SJSA1 (cell line): ENCODE measurements around the gene VGLL2. TPM values are rescaled to one million over a fixed set of nuclear protein-coding genes. Genes with fewer than 3 reads are reported as not detected.

Experiments
- DNase-seq, 2 experiments: peaks; one replicate each; pipeline ENCODE4 v3.0.0-alpha.2; 2015 to 2020; ENCODE audit warnings: low spot score in 2 of 2, low read depth in 1 of 2
- H3K27ac ChIP-seq: fragments of 250-450 bp; sonication (Bioruptor Pico); 2 replicates; pipeline ENCODE4 v1.5.1; 2020; ENCODE audit warnings: mild to moderate bottlenecking, moderate library complexity
- H3K27me3 ChIP-seq: fragments of 250-450 bp; sonication (Bioruptor Pico); replicated peaks from 2 replicates; pipeline ENCODE4 v1.5.1; 2020; ENCODE audit warnings: mild to moderate bottlenecking, moderate library complexity
- H3K36me3 ChIP-seq: fragments of 250-450 bp; sonication (Bioruptor Pico); 2 replicates; pipeline ENCODE4 v1.5.1; 2020; ENCODE audit warnings: mild to moderate bottlenecking
- H3K4me1 ChIP-seq: fragments of 250-450 bp; sonication (Bioruptor Pico); replicated peaks from 2 replicates; pipeline ENCODE4 v1.6.1; 2021; ENCODE audit warnings: mild to moderate bottlenecking
- H3K4me3 ChIP-seq: fragments of 250-450 bp; sonication (Bioruptor Pico); 2 replicates; pipeline ENCODE4 v1.5.1; 2020; ENCODE audit warnings: mild to moderate bottlenecking
- H3K9me3 ChIP-seq: fragments of 250-450 bp; sonication (Bioruptor Pico); replicated peaks from 2 replicates; pipeline ENCODE4 v1.5.1; 2020; ENCODE audit warnings: mild to moderate bottlenecking
- total RNA-seq: library from RNA; depleted of rRNA; stranded (reverse); fragments of >200 nt; shearing (Covaris generic); gene quantifications from 2 replicates; pipeline ENCODE4 v1.2.3, GENCODE V29; 2014

Gene VGLL2
- total RNA-seq, 1 experiment from 2014 or later: 0.05 TPM

GRCh38 chr6:117263353-117263927 lies 1.9 kb upstream of the VGLL2 start:
- no peak overlapping the region for H3K27ac ChIP-seq
- no peaks in the 10 kb centered on the region for H3K9me3 ChIP-seq
- H3K27me3 ChIP-seq: peaks cover 44% of the 10 kb centered on the region
- H3K36me3 ChIP-seq: no peaks in the 10 kb centered on the region
- no peak for DNase-seq
- H3K4me3 ChIP-seq: no peak overlapping the region
- H3K4me1 ChIP-seq: peaks cover 6% of the 10 kb centered on the region

- peak overlapping the region; percentile 40 for H3K4me3 ChIP-seq
- H3K27me3 ChIP-seq: peaks cover 44% of the 10 kb centered on the region
Measured at GRCh38 chr6:117264369-117264691, 1.0 kb upstream of the VGLL2 start.

GRCh38 chr6:117264692-117265409 lies 507 bp upstream of the VGLL2 start:
- Histone ChIP-seq H3K4me3 (peak overlapping the region; percentile 40), H3K27ac (no peak overlapping the region), H3K27me3 (peaks cover 44% of the 10 kb centered on the region), H3K9me3 (no peaks in the 10 kb centered on the region), H3K4me1 (peaks cover 6% of the 10 kb centered on the region), H3K36me3 (no peaks in the 10 kb centered on the region)
- peak in 1 of 2 experiments; percentile 66 for DNase-seq

More at GRCh38 chr6:117264369-117264691, 1.0 kb upstream of the VGLL2 start:
- no peak overlapping the region for H3K27ac ChIP-seq
- H3K36me3 ChIP-seq: no peaks in the 10 kb centered on the region
- H3K4me1 ChIP-seq: peaks cover 6% of the 10 kb centered on the region
- no peak for DNase-seq
- H3K9me3 ChIP-seq: no peaks in the 10 kb centered on the region

- H3K9me3 ChIP-seq: no peaks in the 10 kb centered on the region
- H3K27ac ChIP-seq: no peak overlapping the region
- peaks cover 38% of the 10 kb centered on the region for H3K27me3 ChIP-seq
- no peak for DNase-seq
- H3K4me1 ChIP-seq: peaks cover 6% of the 10 kb centered on the region
- H3K4me3 ChIP-seq: no peak overlapping the region
- no peaks in the 10 kb centered on the region for H3K36me3 ChIP-seq
Measured at GRCh38 chr6:117266257-117267053, 1.1 kb downstream of the VGLL2 start.

- H3K4me3 ChIP-seq: no peak overlapping the region
- no peak overlapping the region for H3K27ac ChIP-seq
- DNase-seq: no peak
- no peaks in the 10 kb centered on the region for H3K9me3 ChIP-seq
- no peaks in the 10 kb centered on the region for H3K36me3 ChIP-seq
- H3K27me3 ChIP-seq: peaks cover 34% of the 10 kb centered on the region
- peaks cover 6% of the 10 kb centered on the region for H3K4me1 ChIP-seq
Measured at GRCh38 chr6:117267054-117267347, 1.6 kb downstream of the VGLL2 start.

- peaks cover 6% of the 10 kb centered on the region for H3K4me1 ChIP-seq
- no peak overlapping the region for H3K27ac ChIP-seq
- DNase-seq: no peak
- H3K27me3 ChIP-seq: peaks cover 36% of the 10 kb centered on the region
- H3K36me3 ChIP-seq: no peaks in the 10 kb centered on the region
- H3K9me3 ChIP-seq: no peaks in the 10 kb centered on the region
- no peak overlapping the region for H3K4me3 ChIP-seq
Measured at GRCh38 chr6:117267766-117268534, 2.6 kb downstream of the VGLL2 start.

- no peak for DNase-seq
- H3K27me3 ChIP-seq: peaks cover 34% of the 10 kb centered on the region
- no peaks in the 10 kb centered on the region for H3K36me3 ChIP-seq
- H3K9me3 ChIP-seq: no peaks in the 10 kb centered on the region
- H3K4me1 ChIP-seq: peaks cover 6% of the 10 kb centered on the region
- H3K4me3 ChIP-seq: no peak overlapping the region
- H3K27ac ChIP-seq: no peak overlapping the region
Measured at GRCh38 chr6:117268924-117269323, 3.6 kb downstream of the VGLL2 start.

- Histone ChIP-seq H3K9me3 (no peaks in the 10 kb centered on the region), H3K27me3 (peaks cover 31% of the 10 kb centered on the region), H3K27ac (no peak overlapping the region), H3K4me1 (peaks cover 6% of the 10 kb centered on the region), H3K36me3 (no peaks in the 10 kb centered on the region), H3K4me3 (no peak overlapping the region)
- no peak for DNase-seq
Measured at GRCh38 chr6:117269638-117270054, 4.3 kb downstream of the VGLL2 start.

GRCh38 chr6:117270055-117270842 lies 4.9 kb downstream of the VGLL2 start:
- no peak overlapping the region for H3K4me3 ChIP-seq
- DNase-seq: no peak
- peaks cover 26% of the 10 kb centered on the region for H3K27me3 ChIP-seq
- H3K36me3 ChIP-seq: no peaks in the 10 kb centered on the region
- H3K9me3 ChIP-seq: no peaks in the 10 kb centered on the region
- H3K27ac ChIP-seq: no peak overlapping the region
- H3K4me1 ChIP-seq: peaks cover 6% of the 10 kb centered on the region

- H3K27me3 ChIP-seq: peaks cover 25% of the 10 kb centered on the region
- DNase-seq: no peak
- no peaks in the 10 kb centered on the region for H3K9me3 ChIP-seq
- H3K4me3 ChIP-seq: no peak overlapping the region
- no peak overlapping the region for H3K27ac ChIP-seq
- peaks cover under 1% of the 10 kb centered on the region for H3K4me1 ChIP-seq
- H3K36me3 ChIP-seq: no peaks in the 10 kb centered on the region
Measured at GRCh38 chr6:117270843-117271507, 5.6 kb downstream of the VGLL2 start.

- H3K4me3 ChIP-seq: no peak overlapping the region
- no peaks in the 10 kb centered on the region for H3K36me3 ChIP-seq
- peaks cover 22% of the 10 kb centered on the region for H3K27me3 ChIP-seq
- no peaks in the 10 kb centered on the region for H3K9me3 ChIP-seq
- no peak for DNase-seq
- no peaks in the 10 kb centered on the region for H3K4me1 ChIP-seq
- no peak overlapping the region for H3K27ac ChIP-seq
Measured at GRCh38 chr6:117272032-117272866, 6.9 kb downstream of the VGLL2 start.

GRCh38 chr6:117272891-117273290 lies 7.5 kb downstream of the VGLL2 start:
- no peak for DNase-seq
- Histone ChIP-seq H3K27ac (no peak overlapping the region), H3K4me1 (no peaks in the 10 kb centered on the region)

More at GRCh38 chr6:117272891-117273290, 7.5 kb downstream of the VGLL2 start:
- Histone ChIP-seq H3K9me3 (no peaks in the 10 kb centered on the region), H3K4me3 (no peak overlapping the region), H3K27me3 (peaks cover 20% of the 10 kb centered on the region), H3K36me3 (no peaks in the 10 kb centered on the region)
